SH-SY5Y (cell line): Measurements from ENCODE around the gene IFI27.

Experiments
- GATA2 ChIP-seq: IDR thresholded peaks from 2 replicates; pipeline ENCODE4 v1.6.1; 2011; ENCODE audit warnings: mild to moderate bottlenecking, low read depth, low read length
- GATA3 ChIP-seq: IDR thresholded peaks from 2 replicates; pipeline ENCODE4 v1.6.1; 2011; ENCODE audit warnings: low read depth, mild to moderate bottlenecking, low read length, moderate library complexity

- TF ChIP-seq GATA3 (no peak), GATA2 (no peak)
These were observed 13.4 kb upstream of the IFI27 start for GRCh38 chr14:94097091-94097490.
